GM19328 (cell line): ENCODE data around the gene SERPINA5.
"Not testable (repeated sequence)": the region's sequence is repeated elsewhere in the genome, so short reads cannot be mapped to it uniquely, and the experiment has no call there.

Source experiments
- ATAC-seq: cut with Tn5 transposase; IDR thresholded peaks from one replicate; pipeline ENCODE4 v1.9.1; 2021; ENCODE audit warnings: mild to moderate bottlenecking, moderate library complexity; ENCODE audit not compliant: unreplicated experiment

The SERPINA5 gene

DNA sequence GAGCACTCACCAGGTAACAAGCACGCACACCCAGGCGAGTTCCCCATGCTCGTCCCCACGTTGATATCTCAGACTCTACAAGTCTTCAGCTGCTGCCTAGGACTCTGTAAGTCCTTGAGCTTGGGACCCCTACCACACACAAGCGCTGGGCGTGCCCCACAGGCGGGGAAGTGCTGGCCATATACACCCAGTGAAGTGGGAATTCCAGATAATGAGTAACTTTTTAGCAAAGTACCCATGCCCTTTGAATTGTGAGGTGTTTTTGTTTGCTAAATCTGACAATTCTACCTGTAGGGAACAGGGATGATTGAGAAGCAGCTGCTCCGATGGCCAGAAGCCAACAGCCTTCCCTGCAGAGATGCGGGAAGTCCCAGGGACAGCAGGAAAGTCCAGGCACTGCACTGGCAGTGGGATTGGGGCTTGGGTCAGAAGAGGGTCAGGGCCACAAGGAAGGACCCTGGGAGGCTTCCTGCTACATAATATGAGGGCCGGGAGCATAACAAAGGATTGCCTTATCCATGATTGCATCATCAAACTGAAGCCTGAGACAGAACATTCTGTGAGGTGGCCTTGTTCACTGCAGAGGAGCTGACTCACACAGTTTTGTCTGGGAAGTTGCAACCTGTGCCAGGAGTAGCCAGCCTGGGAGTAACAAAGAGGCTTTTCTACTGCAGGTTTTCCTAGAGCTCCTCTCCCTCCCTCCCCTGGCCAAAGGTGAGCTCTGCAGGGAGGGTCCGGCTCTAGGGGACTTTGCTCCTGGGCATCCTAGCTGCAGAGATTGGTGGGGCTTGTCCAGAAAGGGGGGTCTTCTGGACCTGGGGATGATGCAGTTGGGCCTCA lies 17.8 kb downstream of the SERPINA5 start:
- no peak for ATAC-seq

DNA sequence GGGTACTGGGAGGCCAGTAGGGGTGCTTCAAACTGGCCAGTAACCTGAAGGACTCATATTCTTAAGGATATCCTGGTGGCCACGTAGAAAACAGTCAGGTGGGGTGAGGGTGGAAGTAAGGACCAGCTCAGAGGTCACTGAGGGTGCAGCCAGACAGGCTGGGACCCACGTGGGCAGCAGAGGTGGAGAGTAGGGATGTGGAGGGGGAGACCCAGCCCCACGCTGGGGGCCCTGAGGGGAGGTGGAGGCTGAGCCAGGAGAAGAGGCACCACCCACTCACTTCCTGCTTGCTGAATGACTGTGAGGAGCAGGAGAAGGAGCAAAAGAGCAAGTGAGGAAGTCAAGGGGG lies 18.4 kb downstream of the SERPINA5 start:
- no peak for ATAC-seq

DNA sequence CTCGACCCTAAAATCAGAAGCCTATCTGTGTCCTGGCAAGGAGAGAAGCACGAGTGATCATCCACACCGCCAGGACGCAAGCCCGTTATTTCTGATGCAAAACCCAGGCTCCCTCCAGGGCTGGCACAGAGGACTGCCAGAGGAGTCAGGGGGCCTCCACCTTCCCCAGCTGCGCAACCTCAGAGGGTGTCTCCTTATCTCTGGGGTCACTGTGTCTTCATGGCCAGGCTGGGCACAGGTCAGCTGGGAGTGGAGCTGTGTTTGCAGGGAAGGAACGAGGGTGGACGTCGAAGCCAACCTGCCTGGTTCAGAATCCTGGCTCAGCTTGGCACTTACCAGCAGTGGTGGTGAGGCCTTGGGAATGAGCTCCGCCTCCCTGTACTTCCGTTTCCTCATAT lies 18.9 kb downstream of the SERPINA5 start:
- ATAC-seq, result no peak

DNA sequence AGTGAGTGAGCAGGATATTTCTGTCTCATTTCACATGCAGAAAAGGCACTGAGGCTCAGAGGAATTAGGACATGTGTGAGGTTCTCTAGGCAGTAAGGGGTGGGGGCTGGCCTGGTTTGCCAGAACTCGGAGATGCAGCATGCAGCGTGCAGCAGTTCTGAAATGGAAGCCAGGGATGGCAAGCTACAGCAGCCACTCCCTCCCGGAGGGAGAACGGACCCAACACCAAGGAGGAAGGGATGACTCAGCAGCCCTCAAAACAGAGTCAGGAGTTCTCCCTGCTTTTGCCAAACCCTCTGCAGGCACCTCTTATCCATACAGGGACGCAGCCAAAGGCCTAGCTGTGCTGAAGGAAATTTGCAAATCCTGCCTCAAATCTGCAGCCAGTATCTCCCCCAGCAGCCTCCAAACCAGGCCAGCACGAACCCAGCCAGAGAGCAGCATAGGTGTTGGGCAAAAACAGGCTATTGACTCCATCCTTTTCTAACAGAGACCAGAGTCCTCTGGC lies 20.7 kb downstream of the SERPINA5 start:
- no peak for ATAC-seq

DNA sequence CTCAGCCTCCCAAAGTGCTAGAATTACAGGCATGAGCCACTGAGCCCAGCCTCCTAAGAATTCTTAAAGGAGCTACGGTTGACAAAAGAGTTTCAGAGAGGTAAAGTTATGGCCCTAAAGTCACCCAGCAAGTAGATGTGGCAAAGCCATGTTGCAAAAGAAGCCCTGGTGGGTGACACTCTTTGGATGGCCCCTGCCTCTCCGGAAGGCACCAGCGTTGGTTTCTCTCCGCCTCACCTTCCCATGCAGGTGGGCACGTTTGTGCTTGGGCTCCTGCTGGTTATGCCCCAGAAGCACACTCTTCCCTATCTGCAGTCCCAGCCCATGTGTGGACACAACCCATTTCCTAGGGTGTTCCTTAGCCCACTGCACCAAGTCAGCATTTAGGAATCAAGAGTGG lies 21.5 kb downstream of the SERPINA5 start:
- no peak for ATAC-seq

DNA sequence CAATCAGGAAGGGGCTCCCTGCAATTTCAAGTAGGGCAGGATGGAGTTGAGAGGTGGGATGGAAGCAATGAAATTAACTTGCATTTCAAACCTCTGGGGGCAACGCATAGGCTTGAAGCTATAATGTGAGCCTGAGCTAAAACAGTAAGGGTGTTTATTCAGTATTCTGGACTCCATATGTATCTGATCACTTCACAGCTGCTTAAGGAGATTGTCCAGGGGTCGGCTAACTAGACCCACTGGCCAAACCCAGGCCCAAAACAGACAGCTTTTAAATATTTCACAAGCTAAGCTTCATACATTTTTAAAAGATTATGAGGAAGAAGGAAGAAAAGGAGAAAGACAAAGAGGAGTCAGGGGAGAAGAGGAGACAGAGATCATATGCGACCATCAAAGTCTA lies 24.1 kb downstream of the SERPINA5 start:
- ATAC-seq, result no peak

DNA sequence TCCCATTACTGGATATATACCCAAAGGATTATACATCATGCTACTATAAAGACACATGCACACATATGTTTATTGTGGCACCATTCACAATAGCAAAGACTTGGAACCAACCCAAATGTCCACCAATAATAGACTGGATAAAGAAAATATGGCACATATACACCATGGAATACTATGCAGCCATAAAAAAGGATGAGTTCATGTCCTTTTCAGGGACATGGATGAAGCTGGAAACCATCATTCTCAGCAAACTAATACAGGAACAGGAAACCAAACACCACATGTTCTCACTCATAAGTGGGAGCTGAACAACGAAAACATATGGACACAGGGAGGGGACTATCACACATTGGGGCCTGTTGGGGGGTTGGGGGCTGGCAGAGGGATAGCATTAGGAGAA lies 27.7 kb downstream of the SERPINA5 start:
- ATAC-seq, result not testable (repeated sequence)

DNA sequence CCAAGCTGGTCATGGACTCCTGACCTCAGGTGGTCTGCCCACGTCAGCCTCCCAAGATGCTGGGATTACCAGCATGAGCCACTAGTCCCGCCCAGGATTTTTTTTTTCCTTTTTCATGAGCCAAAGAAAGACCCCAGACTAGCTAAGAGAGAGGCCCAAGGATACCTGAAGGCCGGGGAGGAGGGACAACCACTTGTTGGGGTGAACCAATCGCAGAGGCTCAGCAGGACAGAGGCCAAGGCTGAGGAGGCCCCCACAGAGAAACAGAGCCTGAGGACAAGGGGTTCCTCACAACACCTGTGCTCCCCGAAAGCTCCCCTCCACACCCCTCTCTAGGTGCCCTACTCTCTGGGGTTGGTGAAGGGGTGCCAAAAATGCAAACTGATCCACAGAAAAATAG lies 30.0 kb downstream of the SERPINA5 start:
- ATAC-seq, result no peak

DNA sequence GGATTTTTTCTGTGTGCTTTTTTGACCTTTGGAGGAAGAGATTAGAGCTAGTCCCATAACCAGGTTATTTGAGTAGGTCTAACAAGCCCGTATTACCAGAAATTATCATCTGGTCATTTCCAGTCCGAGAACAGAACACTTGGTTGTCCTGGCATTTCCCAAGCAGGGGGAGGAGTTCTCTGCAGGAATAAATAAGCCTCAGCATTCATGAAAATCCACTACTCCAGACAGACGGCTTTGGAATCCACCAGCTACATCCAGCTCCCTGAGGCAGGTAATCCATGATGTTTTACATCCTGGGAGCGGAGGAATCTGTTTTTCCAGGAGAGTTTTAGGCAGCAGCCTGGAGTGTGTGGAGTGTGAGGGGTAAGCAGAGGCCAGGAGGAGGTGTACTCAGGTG lies 30.9 kb downstream of the SERPINA5 start, which contains the start of gene SERPINA3:
Gene SERPINA3 (plus strand): TSS at position 218 of the 400 bp plus-strand sequence. CDS start 2,051 bp downstream, outside the sequence.
- no peak for ATAC-seq

DNA sequence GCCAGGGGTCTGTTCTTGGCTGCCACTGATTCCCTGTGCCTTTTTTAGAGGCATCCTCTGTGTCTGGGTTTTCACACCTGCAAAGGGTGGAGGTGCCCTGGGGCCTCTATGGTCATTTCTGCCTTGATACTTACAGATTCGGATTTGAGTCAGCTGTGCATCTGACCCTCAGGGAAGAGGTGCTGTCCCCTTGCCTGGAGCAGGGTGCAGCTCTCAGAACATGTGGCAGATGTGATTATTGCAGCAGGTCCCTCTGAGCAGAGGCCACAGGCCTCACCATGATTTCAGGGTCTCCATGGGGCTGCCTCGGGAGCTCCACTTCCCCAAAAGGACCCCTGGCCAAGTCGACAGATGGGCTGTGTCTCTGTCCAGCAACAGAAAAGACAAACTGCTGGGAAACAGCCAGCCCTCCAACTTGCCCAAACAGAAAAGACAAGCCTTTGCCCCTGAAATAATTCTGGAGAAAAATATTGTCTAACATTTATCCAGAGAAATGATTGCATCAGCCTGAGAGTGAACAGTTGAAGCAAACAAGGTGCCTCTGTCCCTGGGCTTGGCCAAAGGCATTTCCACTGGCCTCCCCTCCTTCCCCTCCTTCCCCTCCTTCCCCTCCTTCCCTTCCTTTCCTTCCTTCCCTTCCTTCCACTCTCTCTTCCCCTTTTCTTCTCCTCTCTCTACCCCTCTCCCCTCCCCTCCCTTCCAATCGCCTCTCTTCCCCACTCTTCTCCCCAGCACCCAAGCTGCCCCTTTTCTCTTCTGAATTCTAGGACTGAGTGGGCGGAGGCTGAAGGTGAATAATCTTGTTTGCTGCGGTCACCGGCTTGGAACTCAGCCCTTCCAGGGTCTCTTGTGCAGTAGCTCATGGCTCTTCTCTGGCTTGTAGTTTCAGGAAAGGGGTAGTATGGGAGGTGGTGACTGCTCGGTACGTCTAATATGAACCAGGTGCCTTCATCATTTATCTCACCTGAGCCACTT lies 31.6 kb downstream of the SERPINA5 start:
- ATAC-seq, result no peak

DNA sequence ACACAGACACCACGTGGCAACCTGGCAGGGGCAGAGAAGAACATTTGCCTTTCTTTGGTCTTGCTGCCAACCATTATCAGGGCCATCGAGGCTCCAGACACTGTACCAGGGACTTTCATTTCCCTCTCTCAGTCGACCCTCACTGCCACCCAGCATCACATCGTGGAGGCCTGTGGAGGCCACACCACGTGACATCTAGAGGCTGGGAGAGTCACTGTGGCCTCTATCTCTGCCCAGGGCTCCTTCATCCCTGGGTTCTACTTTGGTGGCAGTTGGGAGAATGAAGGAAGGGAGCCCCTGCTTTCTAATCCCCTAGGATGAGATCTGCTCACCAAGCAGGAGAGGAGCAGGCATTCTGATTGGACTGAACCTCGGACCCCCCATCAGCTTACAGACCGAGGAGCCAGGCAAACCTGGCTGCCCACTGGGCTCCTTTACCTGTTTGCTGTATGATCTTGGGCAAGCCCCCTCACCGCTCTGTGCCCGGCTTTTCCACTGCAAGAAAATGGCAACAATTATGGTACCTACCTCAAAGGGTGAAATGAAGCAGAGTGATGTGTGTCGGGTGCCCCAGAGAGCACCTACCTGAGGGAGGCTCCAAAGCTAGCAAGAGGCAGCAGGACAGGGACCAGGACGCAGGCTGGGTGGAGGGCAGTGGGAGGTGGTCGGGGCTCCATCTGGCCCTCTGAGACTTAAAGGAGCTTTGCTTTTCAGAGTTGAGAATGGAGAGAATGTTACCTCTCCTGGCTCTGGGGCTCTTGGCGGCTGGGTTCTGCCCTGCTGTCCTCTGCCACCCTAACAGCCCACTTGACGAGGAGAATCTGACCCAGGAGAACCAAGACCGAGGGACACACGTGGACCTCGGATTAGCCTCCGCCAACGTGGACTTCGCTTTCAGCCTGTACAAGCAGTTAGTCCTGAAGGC lies 32.8 kb downstream of the SERPINA5 start:
- no peak for ATAC-seq

DNA sequence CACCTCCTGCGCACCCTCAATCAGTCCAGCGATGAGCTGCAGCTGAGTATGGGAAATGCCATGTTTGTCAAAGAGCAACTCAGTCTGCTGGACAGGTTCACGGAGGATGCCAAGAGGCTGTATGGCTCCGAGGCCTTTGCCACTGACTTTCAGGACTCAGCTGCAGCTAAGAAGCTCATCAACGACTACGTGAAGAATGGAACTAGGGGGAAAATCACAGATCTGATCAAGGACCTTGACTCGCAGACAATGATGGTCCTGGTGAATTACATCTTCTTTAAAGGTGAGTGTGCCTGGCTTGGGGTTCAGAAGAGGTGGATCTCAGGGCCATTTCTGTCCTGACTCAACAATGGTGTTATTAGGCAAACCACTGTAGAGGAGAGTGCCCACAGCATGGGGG lies 33.6 kb downstream of the SERPINA5 start:
- ATAC-seq, result no peak

DNA sequence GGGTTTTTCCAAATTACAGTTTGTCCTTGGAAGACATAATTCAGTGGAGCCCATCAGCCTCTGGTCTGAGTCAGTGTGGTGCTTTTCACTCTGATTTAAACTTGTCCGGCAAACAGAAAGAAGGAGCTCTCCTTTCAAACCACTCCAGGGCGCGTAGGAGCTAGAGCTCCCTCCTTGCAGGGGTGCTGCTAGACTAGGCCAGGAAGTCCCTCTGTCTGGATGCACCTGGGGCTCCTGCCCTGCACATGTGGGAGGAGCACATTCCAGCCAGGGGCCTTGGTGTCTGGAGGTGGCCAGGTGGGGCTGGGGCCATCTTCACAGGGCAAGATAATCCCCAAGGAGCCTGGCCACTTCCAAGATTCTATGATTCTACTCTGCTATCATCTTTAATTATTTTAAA lies 34.0 kb downstream of the SERPINA5 start:
- ATAC-seq, result no peak

DNA sequence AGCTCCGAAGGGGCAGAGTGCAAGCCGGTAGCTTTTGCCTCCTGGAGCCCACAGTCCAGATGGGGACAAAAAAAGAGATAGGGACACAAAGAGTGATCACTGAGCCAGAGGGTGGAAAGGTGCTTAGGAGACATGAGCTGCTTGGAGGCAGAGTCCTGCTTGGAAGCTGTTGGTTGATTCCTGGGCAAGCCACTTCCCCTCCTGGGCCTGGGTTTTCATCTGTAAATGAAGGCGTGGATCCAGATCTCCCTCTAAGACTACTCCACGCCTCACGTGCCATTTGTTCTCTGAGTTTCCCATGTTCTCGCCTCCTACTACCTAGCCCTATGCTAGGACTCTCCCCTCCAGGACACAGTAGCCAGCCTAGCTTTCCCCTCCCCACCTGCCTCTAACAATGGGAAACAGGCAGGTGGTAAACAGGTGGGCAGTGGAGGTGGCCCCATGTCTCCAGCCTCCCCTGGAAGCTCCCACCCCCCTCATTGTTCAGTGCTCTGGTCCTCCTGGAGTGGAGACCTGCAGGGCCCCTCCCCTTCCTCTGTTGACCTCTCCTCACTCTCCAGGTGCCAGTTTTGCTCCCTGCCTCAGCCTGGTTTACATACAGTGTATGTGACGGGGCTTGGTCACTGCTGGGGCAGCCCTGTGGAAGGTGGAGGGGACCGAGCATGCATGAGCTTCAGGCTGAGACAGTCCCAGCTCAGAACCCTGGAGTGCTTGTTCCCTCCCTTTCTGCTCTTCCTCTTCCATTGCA lies 34.8 kb downstream of the SERPINA5 start:
- ATAC-seq, result no peak

DNA sequence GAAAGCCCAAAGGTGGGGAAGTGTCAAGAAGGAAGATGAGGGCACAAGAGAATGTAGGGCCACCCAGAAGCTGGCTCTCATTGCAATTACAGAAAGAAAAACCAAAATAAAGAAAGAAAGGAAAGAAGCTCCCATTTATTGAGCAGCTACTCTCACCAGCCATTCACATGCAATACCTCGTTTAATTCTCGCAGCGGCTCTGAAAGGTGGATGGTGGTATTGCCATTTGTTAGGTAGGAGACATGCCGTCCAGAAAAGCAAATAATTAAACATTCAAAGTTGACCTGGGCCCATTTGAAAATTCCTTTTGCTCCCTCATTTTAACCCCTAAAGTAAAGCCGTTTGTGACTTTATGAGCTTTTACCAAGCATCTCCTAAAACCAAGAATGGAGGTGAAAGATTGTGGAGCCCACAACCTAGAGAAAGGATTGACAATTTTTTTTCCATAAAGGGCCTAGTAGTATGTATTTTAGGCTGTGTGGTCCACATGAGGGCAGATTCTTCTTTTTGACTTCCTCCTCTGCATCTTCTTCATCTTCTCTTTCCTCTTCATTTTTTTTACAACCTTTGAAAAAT lies 36.2 kb downstream of the SERPINA5 start:
- ATAC-seq, result no peak

DNA sequence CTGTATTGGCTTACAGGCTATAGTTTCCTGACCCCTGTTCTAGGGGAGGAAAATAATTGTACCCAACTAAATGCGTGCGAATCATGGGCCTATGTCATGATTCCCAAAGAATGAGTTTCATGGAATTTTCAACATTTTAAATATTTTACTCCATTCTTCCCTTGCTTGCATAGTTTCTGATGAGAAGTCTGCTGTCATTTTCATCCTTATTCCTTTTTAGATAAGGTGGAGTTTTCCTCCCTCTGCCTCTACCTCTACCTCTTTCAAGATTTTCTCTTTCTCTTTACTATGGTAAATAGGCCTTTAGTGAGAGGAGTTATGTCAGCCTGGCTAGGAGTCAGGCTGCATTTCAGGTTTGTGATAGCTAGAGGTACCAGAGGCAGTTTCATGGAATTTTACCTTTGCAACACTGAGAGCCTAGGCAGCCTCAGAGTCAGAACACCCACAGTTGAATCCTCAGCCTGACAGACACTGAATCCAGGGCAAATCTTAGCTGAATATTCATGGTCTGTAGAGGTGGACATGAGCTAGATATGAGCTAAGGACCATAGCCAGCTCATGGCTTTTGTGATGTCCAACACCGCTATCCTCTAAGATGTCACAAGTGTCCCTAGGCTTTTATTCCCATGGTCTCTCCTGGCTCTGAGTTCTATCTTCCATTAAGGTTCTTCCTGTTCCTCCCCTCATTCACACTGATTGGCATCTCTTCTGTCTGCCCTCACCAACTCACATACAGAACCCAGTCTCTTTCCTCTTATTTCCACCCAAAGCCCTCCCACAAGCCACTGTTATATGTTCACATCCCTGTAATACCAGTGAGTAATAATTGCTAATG lies 37.0 kb downstream of the SERPINA5 start:
- no peak for ATAC-seq

DNA sequence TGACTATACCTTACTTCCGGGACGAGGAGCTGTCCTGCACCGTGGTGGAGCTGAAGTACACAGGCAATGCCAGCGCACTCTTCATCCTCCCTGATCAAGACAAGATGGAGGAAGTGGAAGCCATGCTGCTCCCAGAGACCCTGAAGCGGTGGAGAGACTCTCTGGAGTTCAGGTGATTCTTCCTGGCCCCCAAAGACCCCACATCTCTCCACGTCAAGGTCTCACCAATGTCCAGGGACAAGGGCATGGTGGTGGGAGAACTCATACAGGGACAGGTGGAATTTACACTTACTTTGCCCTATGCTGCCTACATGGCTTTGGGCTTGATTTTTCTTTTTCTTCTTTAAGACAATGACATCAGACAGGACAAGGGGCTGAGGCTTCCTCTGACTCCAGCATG lies 38.1 kb downstream of the SERPINA5 start:
- ATAC-seq, result no peak

DNA sequence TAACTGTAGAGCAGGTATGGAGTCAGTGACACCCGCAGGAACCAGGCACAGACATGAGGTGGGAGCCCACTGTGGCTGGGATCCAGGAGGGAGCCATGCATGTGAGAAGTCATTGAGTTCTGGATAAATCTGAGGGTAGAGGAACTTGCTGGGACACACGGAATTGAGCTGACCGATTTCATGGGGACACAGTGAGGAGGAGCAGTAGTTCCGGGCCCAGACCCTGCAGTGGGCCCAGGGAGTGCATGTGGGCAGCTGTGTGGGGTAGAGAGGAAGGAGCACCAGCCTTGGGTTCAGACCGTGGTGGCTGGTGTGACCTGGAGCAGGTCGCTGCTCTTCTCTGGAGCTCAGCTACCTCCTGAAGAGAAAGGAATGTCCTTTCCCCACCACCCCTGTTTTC lies 39.4 kb downstream of the SERPINA5 start:
- no peak for ATAC-seq
